ENCODE data around the gene TIMP2.

GRCh38 chr17:78917451-78918275, 7.5 kb downstream of the TIMP2 start:
- TF ChIP-seq CTCF (IDR thresholded peaks at IDR 0.05; ENCODE audit: control extremely low read depth in 1 of 3, insufficient read depth in 1 of 3, low read depth in 1 of 3, low read length in 3 of 3) (no peak), TEAD4 (IDR thresholded peaks at IDR 0.05; ENCODE audit: low read depth, low read length) (no peak), CHD2 (IDR thresholded peaks at IDR 0.05; ENCODE audit: low read length) (no peak), GABPA (IDR thresholded peaks at IDR 0.05; ENCODE audit: borderline replicate concordance, insufficient read depth, low read length) (no peak), EZH2 (IDR thresholded peaks at IDR 0.05; ENCODE audit: low read depth, low read length, severe bottlenecking) (no peak), CBX8 (IDR thresholded peaks at IDR 0.05; ENCODE audit: borderline replicate concordance, low read depth, low read length) (no peak), SIRT6 (IDR thresholded peaks at IDR 0.05; ENCODE audit: low read length) (no peak), NRF1 (IDR thresholded peaks at IDR 0.05; ENCODE audit: low read depth, low read length) (no peak), BCL11A (IDR thresholded peaks at IDR 0.05; ENCODE audit: low read depth in 2 of 2, low read length in 2 of 2) (no peak), POLR2A (IDR thresholded peaks at IDR 0.05; ENCODE audit: control extremely low read depth in 1 of 2, low read depth in 2 of 2, low read length in 2 of 2) (no peak), CHD1 (IDR thresholded peaks at IDR 0.05; ENCODE audit: low read depth, low read length) (no peak), EP300 (IDR thresholded peaks at IDR 0.05; ENCODE audit: borderline replicate concordance in 1 of 2, low read depth in 2 of 2, low read length in 2 of 2) (no peak), PHF8 (conservative IDR thresholded peaks at IDR 0.05; ENCODE audit: low read depth, low read length) (no peak)

Data from H1 (cell line).